AG04450 (cell line): ENCODE measurements around the gene CHST11. TPM values are rescaled to one million over a fixed set of nuclear protein-coding genes. Genes with fewer than 3 reads are reported as not detected.

ENCODE experiments used
- CTCF ChIA-PET: fragments of 300-600, 350-600 bp; formaldehyde crosslinking; extraction: SDS; loops from one replicate; lab custom pipeline; 2022; ENCODE audit warnings: antibody characterized with exemption, inconsistent platforms; lab: Charles Lee
- POLR2A ChIA-PET: fragments of 350-600 bp; formaldehyde crosslinking; extraction: SDS; loops from one replicate; lab custom pipeline; 2021; ENCODE audit warnings: antibody characterized with exemption, inconsistent platforms; lab: Yijun Ruan, JAX
- DNase-seq: peaks from one replicate; pipeline ENCODE4 v3.0.0-alpha.2; 2011; ENCODE audit warnings: low read depth, low spot score
- H3K27ac ChIP-seq: one replicate; pipeline ENCODE4 v1.5.1; 2012; ENCODE audit warnings: low read depth, low read length, control low read depth
- H3K27me3 ChIP-seq: one replicate; pipeline ENCODE4 v1.6.0; 2012; ENCODE audit warnings: low read length; ENCODE audit not compliant: control insufficient read depth, insufficient read depth
- H3K4me3 ChIP-seq: 2 replicates; pipeline ENCODE4 v1.5.1; 2011; ENCODE audit warnings: mild to moderate bottlenecking, low read depth, low read length, control low read depth
- H3K9me3 ChIP-seq: 2 replicates; pipeline ENCODE4 v1.5.1; 2012; ENCODE audit warnings: low read length; ENCODE audit not compliant: control insufficient read depth, insufficient read depth
- CTCF ChIP-seq: IDR thresholded peaks from 2 replicates; pipeline ENCODE4 v1.5.1; 2011; ENCODE audit warnings: low read depth, low read length, control low read depth, inconsistent platforms
- polyA plus RNA-seq: library from polyadenylated mRNA; depleted of rRNA; stranded (reverse); fragments of >200 nt; gene quantifications from 2 replicates; pipeline ENCODE4 v1.2.3, GENCODE V29; 2011

CHST11 gene
- polyA plus RNA-seq, 1 experiment, result 2.7 TPM

DNA sequence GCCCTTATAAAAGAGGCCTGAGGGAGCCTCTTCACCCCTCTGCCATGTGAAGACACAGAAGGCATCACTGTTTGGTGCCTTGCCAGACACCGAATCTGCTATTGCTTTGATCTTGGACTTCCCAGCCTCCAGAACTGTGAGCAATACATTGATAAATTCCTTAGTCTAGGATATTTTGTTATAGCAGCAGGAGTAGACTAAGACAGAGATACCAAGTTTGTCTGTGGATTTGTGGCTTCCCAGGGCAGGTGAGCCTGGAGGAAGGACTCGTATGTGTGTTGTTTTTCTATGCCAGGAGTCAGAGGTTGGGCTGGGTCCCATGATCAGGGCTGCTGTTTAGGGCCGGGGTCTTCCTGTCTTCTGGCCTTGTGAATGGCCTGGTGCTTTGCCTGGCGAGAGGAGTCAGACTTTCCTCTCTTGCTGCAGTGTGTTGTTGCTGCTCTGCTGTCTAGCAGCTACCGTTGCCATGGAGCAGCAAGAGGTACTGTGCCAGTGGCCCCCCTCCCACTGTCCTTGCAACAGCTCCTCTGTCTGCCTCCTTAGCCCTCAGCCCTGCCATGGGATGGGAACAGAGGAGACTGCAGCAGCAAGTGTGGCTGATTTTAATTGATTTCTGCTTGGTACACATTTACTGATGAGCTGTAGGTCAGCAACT, 111.2 kb downstream of the CHST11 start:
- Histone ChIP-seq H3K4me3 (no peak overlapping the region), H3K27ac (no peak overlapping the region), H3K27me3 (peaks cover 5% of the 10 kb centered on the region), H3K9me3 (no peaks in the 10 kb centered on the region)
- CTCF ChIA-PET, result no interaction called here
- no peak for DNase-seq
- TF ChIP-seq CTCF, result no peak
- POLR2A ChIA-PET, result no interaction called here

DNA sequence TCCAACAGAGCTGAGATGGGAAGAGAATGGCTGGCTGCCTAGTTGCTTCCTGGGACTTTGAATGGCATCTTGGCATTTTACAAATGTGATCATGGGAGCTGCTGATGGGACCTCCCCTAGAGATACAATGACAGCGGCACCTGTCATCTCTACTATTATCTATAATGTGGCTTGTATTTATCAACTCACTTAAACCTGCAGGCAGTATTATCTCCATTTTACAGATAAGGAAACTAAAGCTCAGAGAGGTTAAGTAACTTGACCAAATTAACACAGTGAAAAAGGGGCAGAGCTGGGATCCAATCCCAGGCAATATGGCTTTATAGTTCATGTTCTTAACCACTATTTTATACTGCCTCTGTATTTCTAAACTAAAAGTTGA, 111.7 kb downstream of the CHST11 start:
- Histone ChIP-seq H3K27ac (no peak overlapping the region), H3K4me3 (no peak overlapping the region), H3K27me3 (peaks cover 5% of the 10 kb centered on the region), H3K9me3 (no peaks in the 10 kb centered on the region)
- TF ChIP-seq CTCF, result no peak
- ChIA-PET CTCF (interaction anchor here (1.5 kb wide), 1 partner anchor 187 kb away, joined by 8 read pairs; no protein-coding TSS in a partner anchor), POLR2A (no interaction called here)
- no peak for DNase-seq

GRCh38 chr12:104568935-104569334, 112.2 kb downstream of the CHST11 start:
- H3K27ac ChIP-seq, result no peak overlapping the region
- ChIA-PET CTCF (interaction anchor here (1.5 kb wide), 1 partner anchor 187 kb away, joined by 8 read pairs; no protein-coding TSS in a partner anchor), POLR2A (no interaction called here)
- H3K27me3 ChIP-seq, result peaks cover 5% of the 10 kb centered on the region
- no peak for TF ChIP-seq CTCF
- DNase-seq, result no peak
- no peak overlapping the region for H3K4me3 ChIP-seq
- H3K9me3 ChIP-seq, result no peaks in the 10 kb centered on the region

DNA sequence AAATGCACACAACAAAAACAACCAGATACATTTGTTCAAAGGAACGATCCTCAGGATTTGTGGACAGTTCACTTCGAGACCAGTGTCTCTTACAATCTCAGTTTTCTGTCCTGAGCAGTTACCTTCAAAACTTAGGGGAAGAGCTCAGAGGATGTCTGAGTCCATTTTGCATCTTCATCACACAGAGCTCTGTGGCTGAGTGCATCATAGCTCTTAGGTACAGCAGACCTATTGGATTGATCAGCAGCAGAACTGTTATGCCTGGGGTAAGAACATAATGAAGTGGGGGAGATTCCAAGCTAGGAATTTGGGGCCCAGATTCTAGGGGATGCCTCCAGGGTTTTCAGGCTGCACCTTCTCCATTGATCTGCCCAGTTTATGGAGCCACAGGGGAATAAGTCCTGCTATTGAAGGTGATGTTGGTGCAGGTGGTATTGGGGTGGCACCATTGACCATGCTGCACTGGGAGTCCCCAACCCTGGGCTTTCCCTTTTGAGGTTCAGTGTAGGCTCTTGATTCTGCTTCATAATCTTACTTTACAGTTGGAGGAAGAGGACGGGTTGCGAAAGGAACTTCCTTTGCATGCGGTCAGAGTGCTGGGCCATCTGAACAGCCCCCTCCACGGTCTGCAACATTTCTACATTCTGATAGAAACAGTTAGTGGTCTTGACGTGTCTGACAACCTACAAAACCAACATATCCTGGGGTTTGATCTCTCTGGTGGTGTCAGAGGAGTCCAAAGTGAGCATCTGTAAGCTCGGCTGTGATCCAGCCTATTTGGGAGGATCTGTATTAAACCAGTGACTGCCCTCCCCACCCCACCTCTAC, 112.8 kb downstream of the CHST11 start:
- no peak overlapping the region for H3K4me3 ChIP-seq
- DNase-seq, result no peak
- peaks cover 5% of the 10 kb centered on the region for H3K27me3 ChIP-seq
- POLR2A ChIA-PET, result no interaction called here
- CTCF ChIA-PET, result interaction anchor here (0.6 to 1.5 kb wide), 2 partner anchors 111 to 188 kb away, joined by 3 to 8 read pairs; no protein-coding TSS in a partner anchor
- H3K9me3 ChIP-seq, result no peaks in the 10 kb centered on the region
- no peak overlapping the region for H3K27ac ChIP-seq
- no peak for TF ChIP-seq CTCF
